ENCODE measurements around the gene LRRN4CL. TPM values are rescaled to one million over a fixed set of nuclear protein-coding genes. Genes with fewer than 3 reads are reported as not detected.
"Not testable (repeated sequence)": the region's sequence is repeated elsewhere in the genome, so short reads cannot be mapped to it uniquely, and the experiment has no call there.

Gene LRRN4CL
- total and polyA plus RNA-seq, 11 donors, result 0.63 to 8.6 (median 2.5) TPM

DNA sequence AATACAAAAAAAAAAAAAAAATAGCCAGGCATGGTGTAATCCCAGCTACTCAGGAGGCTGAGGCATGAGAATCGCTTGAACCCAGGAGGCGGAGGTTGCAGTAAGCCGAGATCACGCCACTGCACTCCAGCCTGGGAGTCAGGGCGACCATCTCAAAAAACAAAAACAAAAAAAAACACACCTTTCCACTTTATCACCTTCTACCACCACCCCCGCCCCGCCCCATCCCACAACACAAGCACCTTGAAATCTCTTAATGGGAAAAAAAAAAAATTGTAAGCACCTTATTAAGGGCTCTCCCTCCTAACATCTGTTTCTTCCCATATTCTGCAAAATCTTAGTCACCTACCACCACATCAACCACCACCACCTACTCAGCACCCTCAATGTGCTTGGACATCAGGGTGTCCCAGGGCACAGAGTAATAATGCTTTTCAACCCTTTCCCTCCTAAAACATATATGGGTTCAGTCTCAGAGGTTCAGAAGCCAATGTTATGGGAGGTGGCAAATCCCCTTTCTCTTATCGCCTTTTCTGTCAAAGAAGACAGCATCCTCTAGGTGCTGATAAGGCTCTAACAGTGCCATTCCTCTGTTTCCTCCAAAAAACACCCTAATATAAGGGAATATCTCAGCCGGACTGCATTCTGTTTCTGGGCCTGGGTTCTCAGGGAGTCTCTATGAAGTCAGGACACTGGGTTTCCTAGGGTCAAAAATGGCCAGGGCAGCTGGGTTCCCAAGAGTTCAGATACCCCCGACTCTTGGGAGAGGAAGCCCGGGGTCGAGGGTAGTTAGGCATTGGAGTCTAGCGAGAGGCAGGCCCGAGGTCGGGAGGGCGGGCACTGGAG is 36.9 kb downstream of the LRRN4CL start:
- Histone ChIP-seq H3K27ac (peak overlapping the region; percentile 63 to 96 (median 91)), H3K9me3 (no peaks in the 10 kb centered on the region), H3K27me3 (no peaks in the 10 kb centered on the region), H3K4me3 (peak overlapping the region; percentile 73 to 97 (median 92)), H3K4me1 (peaks cover 0 to 20% (median 14%) of the 10 kb centered on the region in 12 donors), H3K36me3 (peaks cover 0 to 25% (median 21%) of the 10 kb centered on the region in 9 donors)
- WGBS, 4 donors, result 37 to 40% (median 39%) methylated on average over 16 of the region's 16 CpGs
- peak in 1 of 5 donors; percentile 24 for DNase-seq
- ATAC-seq, result no peak
- TF ChIP-seq, protein P1, sequence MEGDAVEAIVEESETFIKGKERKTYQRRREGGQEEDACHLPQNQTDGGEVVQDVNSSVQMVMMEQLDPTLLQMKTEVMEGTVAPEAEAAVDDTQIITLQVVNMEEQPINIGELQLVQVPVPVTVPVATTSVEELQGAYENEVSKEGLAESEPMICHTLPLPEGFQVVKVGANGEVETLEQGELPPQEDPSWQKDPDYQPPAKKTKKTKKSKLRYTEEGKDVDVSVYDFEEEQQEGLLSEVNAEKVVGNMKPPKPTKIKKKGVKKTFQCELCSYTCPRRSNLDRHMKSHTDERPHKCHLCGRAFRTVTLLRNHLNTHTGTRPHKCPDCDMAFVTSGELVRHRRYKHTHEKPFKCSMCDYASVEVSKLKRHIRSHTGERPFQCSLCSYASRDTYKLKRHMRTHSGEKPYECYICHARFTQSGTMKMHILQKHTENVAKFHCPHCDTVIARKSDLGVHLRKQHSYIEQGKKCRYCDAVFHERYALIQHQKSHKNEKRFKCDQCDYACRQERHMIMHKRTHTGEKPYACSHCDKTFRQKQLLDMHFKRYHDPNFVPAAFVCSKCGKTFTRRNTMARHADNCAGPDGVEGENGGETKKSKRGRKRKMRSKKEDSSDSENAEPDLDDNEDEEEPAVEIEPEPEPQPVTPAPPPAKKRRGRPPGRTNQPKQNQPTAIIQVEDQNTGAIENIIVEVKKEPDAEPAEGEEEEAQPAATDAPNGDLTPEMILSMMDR (IDR thresholded peaks at IDR 0.05), result no peak
- TF ChIP-seq POLR2A (IDR thresholded peaks at IDR 0.05), result no peak
- intact Hi-C loops (cut with DNase I), result no loop called here

DNA sequence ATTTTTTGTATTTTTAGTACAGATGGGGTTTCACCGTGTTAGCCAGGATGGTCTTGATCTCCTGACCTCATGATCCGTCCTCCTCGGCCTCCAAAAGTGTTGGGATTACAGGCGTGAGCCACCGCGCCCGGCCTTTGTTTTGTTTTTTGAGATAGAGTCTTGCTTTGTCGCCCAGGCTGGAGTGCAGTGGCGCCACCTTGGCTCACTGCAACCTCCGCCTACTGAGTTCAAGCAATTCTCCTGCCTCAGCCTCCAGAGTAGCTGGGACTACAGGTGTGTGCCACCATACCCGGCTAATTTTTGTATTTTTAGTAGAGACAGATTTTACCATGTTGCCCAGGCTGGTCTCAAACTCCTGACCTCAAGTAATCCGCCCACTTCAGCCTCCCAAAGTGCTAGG is 39.0 kb downstream of the LRRN4CL start:
- H3K27me3 ChIP-seq; intact Hi-C loops (cut with DNase I); ATAC-seq; H3K27ac ChIP-seq; H3K9me3 ChIP-seq; H3K4me3 ChIP-seq: not testable (repeated sequence)
- Histone ChIP-seq H3K4me1 (peaks cover 0 to 35% (median 27%) of the 10 kb centered on the region in 12 donors), H3K36me3 (peaks cover 0 to 27% (median 21%) of the 10 kb centered on the region in 9 donors)
- peak in 1 of 5 donors; percentile 34 for DNase-seq
- WGBS, 4 donors, result 95 to 98% (median 97%) methylated on average over 12 of the region's 12 CpGs

DNA sequence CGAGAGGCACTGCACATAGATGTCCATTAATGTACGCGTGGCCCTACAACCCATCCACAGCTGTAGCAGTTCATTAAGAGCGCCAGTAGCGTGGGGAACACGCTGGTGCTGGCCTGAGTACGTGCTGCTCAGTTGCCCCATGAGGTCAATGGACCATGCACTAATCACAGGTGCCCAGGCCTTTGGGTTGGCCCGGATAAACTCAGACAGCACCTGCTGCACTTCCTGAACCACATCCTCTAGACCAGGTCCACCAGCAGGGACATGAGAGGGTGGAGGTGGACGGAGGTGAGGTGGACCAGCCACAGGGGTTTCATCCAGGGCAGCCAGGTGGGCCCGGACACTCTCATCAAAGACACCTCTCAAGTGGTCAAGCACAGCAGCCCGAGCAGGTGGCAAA is 39.8 kb downstream of the LRRN4CL start:
- TF ChIP-seq, protein P1 (IDR thresholded peaks at IDR 0.05), result no peak
- no peak for TF ChIP-seq POLR2A (IDR thresholded peaks at IDR 0.05)
- Histone ChIP-seq H3K27me3 (no peaks in the 10 kb centered on the region), H3K36me3 (peaks cover 0 to 29% (median 23%) of the 10 kb centered on the region in 9 donors), H3K9me3 (no peaks in the 10 kb centered on the region), H3K4me3 (no peak overlapping the region), H3K27ac (no peak overlapping the region), H3K4me1 (peaks cover 0 to 43% (median 34%) of the 10 kb centered on the region in 12 donors)
- 85 to 93% (median 91%) methylated on average over 7 to 11 of the region's 11 CpGs for WGBS, 4 donors
- ATAC-seq, result no peak
- intact Hi-C loops (cut with DNase I), result loop anchor here in 3 of 10 donors (5.0 kb wide), 1 partner anchor 37 kb away; the partner anchor contains the start of genes EML3 (in 3 of the 3) and ROM1 (in 3 of the 3)
- no peak for DNase-seq

DNA sequence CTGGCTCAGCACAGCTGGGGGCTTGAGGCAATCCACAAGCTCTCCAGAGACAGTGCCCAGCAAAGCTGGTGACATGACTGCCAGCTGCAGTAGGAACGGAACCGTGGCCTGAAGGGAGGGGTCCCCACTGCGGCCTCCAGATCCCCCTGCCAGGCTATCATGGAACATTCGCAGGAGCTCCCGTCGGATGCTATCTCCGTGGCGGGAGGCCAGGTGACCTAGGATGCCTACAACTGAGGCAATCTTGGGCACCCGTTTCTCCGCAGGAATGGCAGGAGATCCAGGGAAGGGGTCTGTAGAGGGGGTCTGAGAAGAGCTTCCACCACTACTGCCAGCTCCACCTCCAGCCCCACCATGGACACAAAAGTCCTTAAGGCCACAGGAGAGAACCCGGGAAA is 40.4 kb downstream of the LRRN4CL start:
- H3K4me1 ChIP-seq, result peaks cover 0 to 44% (median 34%) of the 10 kb centered on the region in 12 donors
- no peak for ATAC-seq
- intact Hi-C loops (cut with DNase I), result loop anchor here in 3 of 10 donors (5.0 kb wide), 1 partner anchor 37 kb away; the partner anchor contains the start of genes EML3 (in 3 of the 3) and ROM1 (in 3 of the 3)
- TF ChIP-seq POLR2A (IDR thresholded peaks at IDR 0.05), result no peak
- TF ChIP-seq, protein P1 (IDR thresholded peaks at IDR 0.05), result no peak
- DNase-seq, result peak in 1 of 5 donors; percentile 33
- H3K27me3 ChIP-seq, result no peaks in the 10 kb centered on the region
- no peak overlapping the region for H3K4me3 ChIP-seq
- peaks cover 0 to 34% (median 28%) of the 10 kb centered on the region in 9 donors for H3K36me3 ChIP-seq
- no peak overlapping the region for H3K27ac ChIP-seq
- 80 to 86% (median 85%) methylated on average over 11 of the region's 11 CpGs for WGBS, 4 donors
- no peaks in the 10 kb centered on the region for H3K9me3 ChIP-seq
